Stimulated activated CD4-positive, alpha-beta T cell treated with anti-CD3 and anti-CD28 coated beads, Interleukin-1b, Interleukin-23, amount 100 ng/mL, for 1 hour (primary cell): Measurements from ENCODE around the gene CPSF4L.
A peak's percentile ranks its signal among the peaks of the same experiment; 100 is the strongest.

Experiments
- DNase-seq, 2 donors: peaks; one replicate each; pipeline ENCODE4 v3.0.0-alpha.2; 2020; ENCODE audit warnings: low read depth in 2 of 2

CPSF4L gene

DNA sequence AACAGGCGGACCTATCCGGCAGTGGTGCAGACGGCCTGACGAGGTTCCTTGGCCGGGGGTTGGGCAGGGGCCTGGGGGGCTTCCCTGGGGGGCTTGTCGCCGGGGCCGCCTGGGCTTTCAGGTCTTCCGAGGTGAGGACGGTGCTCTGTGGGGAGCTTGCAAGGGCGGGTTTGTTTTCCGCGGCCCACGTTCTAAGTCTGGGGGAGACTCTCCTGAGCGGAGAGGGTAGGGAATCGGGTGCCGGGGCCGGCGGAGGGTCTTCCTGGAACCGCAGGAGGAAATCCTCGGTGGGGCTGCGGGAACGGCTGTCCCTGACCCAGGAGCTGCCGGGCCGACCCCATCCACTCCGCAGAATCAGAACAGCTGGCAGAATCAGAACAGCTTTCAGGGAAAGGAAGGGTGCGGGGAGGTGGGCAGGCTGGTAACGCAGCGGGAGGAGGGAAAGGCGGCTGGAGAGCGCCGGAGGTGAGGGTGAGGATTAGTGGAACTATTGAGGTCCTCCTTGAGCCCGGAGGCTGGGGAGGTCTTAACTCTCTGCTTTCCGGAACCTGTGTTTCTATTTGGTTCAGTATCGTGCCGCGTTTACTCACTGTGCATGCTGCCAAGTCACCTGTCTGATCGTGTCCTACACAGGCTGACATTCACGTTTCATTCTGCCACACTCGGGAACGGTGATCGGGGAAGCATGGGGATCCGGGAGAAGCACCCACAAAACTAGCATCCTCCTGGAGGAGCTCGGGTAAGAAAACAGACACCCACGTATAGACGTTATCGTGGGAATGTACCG is 28.9 kb downstream of the CPSF4L start:
- no peak for DNase-seq

DNA sequence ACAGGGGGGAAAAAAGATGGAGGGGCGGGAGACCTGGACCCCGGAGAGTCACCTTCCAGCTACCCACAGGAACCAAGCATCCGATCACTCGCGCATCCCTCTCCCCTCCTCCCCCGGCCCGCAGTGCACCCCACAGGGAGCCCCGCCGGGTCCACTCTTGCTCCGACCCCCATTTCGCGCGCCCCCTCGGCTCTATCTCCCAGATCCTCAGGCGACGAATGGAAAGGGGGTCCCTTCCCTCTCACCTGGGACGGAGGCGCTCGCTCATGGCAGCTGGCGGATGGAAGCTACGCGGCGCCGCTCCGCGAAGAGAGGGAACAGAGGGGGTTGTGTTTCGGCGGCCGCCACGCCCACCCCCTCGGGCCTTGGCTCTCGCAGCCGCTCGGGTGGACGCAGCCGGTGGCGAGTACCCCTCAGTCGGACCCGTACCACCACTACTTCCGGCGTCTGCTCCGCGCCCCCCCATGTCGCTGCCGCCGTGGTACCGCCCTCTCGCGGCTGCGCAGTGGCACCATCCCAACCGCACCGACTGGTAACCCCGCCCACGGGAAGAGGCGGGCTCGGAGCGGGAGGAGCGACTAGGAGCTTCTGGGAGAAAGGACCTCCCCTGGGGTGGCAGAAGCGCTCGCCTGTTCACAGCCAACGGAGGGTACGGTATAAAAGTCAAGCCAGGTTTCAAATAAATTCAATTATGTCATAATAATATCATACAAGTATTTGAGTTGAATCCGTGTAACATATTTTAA is 29.7 kb downstream of the CPSF4L start:
- DNase-seq = peak; percentile 93

DNA sequence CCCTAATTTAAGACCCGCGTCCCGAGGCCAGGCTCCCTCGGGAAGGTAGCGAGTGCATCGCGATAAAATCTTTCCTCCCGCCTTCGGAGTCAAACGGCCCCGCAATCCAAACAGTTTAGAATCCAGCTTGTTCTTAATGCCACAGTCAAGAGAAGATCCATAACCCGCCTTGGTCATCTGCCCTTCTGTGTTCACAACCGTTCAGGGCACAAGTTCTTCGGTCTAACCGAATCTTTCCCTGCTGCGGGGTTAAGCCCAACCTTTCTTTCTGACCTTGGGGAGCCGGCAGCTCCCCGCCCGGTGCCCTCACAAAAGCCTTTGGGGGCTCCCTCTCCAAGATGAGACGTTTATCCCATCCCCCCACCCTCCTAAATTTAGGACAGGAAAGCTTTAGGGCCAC is 30.3 kb downstream of the CPSF4L start:
- DNase-seq = no peak

DNA sequence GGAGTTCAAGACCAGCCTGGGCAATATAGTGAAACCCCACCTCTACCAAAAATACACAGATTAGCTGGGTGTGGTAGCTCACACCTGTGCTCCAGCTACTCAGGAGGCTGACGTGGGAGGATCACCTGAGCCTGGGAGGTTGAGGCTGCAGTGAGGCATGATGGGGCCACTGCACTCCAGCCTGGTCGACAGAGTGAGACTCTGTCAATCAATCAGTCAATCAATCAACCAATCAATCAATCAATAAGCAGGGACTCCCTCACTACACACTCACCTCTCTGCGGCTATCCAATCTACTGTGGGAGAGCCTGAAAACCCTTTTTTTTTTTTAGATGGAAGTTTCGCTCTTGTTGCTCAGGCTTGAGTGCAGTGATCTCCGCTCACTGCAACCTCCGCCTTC is 31.6 kb downstream of the CPSF4L start:
- no peak for DNase-seq

DNA sequence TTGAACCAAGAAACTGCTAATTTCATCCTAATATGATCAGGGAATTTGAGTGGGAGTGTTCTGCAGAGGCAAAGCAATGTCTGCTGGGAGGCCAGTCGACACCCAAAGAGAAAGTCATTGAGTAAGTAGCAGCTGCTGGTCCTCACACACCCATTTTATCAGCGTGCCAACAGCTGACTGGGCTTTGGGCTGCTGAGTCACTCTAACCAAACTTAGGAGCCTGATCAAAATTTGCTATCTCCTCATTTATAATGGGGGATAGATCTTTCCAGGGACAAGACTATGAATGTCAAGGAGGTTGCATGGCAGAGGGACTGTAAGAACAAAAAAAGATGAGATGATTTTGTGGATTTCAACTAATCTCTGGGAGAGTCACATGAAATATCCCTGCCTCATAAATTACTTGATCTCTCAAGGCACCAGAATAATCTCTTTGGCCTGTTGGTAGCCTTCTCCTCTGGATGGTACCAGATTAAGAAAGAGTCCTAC is 32.9 kb downstream of the CPSF4L start:
- no peak for DNase-seq

DNA sequence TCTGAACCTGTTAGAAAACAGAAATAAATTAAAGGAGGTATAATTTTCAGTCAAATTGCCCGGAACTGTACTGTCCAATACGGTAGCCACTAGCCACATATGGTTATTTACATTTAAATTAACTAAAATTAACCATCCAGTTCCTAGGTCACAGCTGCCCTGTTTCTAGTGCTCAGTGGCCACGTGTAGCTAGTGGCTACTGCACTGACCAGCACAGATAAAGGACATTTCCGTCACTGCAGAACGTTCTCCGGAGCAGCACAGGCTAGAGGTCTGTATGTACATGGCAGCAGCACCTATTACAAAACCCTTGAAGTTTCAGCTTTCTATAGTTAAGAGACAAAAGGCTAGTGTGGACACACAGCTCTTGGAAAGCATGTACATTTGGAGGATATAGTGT is 33.7 kb downstream of the CPSF4L start:
- no peak for DNase-seq

DNA sequence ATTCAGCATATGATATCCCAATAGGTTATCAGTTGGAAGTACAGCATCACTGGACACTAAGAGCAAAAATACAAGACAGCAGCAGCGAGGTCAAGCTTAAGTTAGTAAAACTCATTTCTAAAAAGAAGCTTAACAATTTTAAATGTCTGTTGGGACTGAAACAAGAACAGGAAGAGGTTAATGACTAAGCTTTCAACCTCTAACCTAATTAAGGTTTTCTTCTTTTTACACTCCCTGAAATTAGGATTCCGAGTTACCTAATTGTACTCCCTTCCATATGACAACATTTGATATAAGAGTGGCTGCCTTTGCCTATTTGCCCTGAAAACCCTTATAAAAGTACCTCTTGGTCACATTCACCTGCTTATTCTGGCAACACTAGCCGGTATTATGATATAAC is 34.3 kb downstream of the CPSF4L start:
- no peak for DNase-seq

DNA sequence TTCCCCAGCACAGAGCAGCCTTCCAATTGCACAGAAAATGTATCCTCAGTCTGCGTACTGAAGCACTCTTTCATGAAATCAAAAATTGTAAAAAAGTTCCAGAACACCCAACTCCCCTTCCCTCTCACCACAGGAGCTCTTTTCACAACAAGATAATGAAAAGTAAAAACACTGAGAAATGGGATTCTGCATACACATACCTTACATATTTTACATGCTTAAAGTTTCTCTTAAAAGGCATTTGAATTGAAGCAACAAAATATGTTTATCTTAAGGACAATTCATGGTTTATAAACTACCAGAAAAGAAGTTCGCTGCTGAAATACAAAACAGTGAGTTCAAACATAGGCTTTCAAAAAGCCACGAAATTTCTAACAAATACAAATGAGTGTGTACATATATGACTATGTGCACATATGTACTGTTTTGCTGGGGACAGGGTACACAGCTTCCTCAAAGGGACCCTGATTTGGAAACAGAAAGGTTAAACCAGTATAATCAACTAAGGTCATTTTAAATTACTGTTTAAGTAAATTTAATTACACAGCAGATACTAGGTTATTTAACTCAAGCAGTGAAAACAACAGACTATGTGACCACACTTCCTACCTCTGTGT is 35.0 kb downstream of the CPSF4L start:
- no peak for DNase-seq

DNA sequence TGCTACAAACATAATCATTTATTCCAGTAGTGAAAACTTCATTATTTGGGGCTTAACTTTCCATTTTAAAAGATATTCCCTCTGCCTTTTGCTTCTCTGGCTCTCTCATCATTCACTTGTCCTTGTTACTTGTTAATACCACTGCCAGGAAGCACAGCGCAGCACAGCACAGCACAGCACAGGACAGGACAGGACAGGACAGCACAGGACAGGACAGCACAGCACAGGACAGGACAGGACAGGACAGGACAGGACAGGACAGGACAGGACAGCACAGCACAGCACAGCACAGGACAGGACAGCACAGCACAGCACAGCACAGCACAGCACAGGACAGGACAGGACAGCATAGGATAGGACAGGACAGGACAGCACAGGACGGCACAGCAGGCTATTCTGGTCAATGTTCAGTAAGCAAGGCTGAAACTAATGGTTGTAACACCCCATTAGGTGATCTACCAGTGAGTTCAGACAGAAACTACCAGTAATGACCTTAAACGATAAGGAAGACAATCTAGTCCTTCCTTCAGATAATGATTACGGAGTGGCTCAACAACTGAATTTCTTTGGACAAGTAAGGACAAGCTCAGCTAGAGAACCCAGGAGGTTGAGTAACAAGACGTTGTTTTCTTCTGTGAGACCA is 36.9 kb downstream of the CPSF4L start:
- no peak for DNase-seq

DNA sequence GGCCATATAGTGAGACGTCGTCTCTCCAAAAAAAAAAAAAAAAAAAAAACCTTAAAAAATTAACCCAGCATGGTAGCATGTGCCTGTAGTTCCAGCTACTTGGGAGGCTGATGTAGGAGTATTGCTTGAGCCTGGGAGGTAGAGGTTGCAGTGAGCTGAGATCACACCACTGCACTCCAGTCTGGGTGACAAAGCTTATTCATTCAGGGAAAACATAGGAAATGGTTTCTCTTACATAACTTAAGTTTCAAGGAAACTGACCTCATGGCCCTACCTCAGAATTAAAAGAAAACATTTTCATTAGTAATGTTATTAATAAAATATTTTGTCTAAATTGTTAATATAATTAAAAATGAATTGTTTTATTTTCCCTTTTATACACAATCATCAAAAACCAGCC is 37.4 kb downstream of the CPSF4L start:
- DNase-seq = no peak

DNA sequence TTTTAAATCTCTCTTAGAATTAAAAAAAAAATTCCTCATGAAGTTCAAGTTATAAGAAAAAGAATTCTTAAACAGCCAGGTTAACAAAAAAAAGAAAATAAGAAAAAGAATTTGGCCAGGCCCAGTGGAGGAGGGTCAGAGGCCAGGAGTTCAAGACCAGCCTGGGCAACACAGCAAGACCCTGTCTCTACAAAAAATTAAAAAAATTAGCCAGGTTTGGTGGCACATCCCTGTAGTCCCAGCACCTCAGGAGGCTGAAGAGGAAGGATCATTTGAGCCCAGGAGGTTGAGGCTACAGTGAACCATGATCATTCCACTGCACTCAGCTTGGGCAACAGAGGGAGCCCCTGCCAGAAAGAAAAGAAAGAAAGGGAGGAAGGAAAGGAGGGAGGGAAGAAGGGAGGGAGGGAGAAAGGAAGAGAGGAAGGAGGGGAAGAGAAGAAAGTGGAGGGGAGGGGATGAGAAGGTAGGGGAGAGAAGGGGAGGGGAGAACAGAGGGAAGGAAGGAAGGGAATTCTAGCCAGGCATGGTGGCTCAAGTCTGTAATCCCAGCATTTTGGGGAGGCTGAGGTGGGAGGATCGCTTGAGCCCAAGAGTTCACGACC is 38.0 kb downstream of the CPSF4L start:
- no peak for DNase-seq

DNA sequence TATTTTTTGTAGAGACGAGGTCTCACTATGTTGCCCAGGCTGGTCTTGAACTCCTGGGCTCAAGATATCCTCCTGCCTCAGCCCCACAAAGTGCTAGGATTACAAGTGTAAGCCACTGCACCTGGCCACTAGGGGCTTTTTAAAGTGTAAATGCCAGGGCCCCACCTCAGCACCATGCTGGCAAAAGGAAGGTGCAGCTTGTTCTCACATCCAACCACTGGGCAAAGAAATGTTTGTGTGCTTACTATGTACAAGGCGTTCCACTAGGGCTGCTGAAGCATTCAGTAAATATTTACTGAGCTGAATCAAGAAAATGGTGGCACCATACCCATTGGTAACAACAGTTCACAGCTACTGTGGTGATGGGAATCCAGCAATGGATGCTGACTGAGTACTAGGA is 46.2 kb downstream of the CPSF4L start:
- DNase-seq = no peak

DNA sequence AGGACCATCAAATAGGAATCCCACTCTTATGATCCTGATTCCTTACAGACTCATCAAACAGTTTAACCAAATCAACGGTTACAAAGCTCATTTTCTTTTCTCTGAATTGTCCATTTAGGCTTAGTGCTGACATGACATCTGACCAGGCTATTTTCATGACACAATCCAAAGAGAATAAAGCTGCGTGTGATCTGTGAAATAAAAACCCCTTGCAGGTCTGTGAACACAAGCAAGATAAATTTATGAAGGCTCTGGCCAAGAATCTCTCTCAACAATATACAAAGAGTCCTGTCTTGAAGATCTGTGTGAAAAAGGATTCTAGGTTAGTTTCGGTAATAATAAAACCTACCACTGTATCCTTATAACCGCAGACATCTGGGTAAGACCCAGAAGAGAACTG is 46.8 kb downstream of the CPSF4L start:
- no peak for DNase-seq

DNA sequence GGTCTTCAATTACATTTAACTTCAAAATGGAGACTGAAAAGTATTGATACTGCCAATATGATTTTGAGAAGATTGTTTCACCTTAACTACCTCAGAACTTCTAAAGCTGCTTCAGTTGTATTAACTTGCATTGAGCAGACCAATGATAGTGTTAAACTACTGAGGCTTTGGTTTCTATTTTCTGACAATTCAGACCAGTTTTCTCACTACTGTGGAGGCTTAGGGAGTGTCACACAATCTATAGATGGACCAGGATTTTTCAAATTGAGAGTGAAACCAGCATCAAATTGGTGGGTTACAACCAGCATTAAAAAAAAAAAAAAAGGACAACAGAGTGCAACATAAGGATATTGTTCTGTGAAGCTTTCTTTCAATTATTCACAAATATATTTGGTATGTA is 47.7 kb downstream of the CPSF4L start:
- no peak for DNase-seq

DNA sequence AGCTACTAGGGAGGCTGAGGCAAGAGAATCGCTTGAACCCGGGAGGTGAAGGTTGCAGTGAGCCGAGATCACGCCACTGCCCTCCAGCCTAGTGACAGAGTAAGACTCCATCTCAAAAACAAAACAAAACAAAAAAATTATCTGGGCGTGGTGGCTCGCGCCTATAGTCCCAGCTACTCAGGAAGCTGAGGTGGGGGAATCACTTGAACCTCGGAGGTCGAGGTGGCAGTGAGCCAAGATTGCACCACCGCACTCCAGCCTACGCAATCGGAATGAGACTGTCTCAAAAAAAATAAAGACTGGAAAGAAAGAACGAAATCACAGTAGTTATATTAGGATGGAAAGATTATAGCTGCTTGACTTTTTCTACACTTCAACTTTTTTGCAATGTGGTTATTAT is 49.9 kb downstream of the CPSF4L start:
- DNase-seq = no peak

DNA sequence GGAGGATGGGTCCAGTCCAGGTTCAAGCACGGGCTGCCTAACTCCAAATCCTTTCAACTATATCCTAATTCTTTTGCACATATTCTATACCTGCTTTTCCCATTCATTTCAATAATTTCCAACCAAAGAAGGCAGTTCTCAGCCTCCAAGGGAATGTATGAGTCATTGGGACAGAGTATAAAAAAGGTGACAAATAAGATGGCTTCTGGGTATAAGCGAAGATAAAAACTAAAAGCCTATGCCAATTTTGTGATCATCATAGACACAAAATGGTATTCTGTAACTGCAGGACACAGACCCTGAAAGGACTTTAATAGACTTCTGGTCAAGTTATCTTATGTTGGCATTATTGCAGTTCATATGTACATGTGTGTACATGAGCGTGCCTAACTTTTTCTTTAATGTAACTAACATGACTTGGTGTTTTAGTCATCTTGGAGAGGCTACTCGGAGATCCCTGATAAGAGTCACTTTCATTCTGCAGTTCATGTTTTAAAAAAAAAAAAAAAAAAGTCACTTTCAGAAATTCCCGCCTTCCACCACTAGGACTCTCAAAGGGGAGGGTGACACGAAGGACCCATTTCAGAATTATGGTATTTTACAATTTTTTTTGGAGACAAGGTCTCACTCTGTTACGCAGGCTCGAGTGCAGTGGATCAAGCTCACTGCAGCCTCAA is 51.5 kb downstream of the CPSF4L start:
- no peak for DNase-seq

DNA sequence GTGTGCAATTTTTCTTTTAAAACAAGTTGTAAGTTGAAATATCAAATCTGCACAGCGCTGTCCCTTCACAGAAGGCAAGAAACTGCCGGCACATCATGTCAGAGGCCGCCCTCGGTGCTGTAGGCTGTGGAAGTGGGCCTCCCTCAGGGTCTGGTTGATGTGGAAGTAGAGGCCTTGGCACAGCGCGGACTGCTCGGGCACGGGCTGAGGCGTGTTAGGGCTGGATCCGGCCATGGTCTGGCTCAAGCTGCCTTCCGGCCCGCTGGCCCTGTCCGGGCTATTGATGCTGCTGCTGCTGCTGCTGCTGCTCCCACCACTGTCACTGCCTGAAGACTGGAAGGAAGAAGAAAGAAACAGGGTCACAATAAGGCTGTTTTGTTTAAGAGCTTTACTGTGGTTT is 52.2 kb downstream of the CPSF4L start:
- no peak for DNase-seq

DNA sequence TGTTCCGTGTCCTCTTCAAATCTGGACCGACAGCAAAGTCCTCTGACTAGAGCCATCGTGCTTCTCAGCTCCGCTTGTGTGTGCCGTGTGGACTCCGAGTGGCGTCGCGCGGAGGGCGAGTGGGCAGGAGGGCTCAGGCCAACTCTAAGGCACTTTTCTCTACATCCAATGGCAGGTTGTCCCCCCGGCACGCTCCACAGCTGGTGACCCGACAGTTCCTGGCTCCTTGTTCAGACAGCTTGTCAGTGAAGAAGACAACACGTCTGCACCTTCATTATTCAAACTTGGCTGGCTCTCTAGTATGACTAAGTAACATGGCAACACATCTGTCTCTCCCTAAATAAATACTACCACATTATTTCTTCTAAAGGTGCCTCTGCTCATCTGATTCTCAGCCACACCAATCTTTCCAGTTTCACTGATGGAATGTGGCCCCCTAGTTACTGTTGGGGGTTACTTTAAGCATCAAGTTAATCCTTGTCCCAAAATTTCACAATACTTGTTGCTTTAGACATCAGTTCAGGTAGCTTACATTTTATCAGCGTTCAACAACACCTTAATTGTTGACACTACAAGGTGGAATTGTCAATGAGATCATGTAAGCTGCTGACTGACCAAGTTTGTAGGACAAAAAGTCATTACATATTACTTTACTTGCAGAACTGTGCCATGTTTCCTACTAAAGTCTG is 53.4 kb downstream of the CPSF4L start:
- no peak for DNase-seq

DNA sequence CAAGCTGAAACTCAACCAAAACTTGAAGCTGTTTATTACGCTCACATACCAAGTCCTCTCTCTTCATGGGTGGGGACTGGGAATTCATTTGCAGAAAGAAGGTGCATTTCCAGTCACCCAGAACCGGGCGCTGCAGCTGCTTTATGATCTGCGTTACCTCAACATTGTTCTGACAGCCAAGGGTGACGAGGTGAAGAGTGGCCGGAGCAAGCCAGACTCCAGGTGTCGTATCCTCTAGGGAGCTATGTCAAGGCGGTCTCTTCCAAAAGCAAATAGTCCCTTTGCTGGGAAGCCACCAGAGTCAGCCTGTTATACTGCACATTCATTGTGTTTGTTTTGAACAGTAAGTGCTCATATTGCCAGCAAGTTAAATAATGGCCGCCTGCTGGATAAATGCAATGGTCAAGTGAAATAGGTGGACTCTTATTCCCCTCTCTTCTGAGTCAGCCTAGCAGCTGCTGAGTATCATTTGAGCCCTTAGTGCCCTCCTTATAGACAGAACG is 56.2 kb downstream of the CPSF4L start:
- no peak for DNase-seq

DNA sequence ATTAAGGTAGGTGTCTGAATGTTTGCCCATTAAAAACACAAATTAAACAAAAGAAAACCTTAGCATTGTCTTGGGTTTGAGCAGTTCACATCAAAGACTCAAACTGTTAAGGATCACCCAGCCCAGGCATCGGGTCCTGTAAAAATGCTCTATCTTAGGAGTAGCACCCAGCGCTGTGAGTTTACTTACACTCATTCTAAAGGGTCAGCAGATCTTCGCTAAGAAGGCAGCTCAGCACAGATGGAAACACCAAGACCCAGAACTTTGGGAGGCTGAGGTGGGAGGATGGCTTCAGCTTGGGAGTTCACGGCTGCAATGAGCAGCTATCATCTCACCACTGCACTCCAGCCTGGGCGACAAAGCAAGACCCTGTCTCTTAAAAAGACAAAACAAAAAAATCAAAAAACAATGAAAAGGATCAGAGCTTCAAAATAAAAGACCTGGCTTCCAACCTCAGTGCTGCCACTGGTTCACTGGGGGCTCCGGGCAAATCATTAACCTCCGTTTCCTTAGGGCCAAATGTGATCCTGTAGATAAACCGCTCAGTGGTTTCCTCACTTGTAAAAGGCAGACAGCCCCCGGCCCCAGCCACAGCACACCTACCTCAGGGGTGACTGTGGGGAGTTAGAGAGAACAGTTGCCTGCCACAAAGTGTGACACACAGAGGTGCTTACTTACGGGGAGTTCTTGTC is 57.7 kb downstream of the CPSF4L start:
- DNase-seq = no peak
